Cardiac muscle cell (in vitro differentiated cells and primary cell): ENCODE data around the gene CDNF. TPM values are rescaled to one million over a fixed set of nuclear protein-coding genes. Genes with fewer than 3 reads are reported as not detected.

Experiments used
- DNase-seq, 2 donors: peaks; one replicate each; pipeline versions ENCODE4 v3.0.0 to v3.0.0-alpha.2; 2010 to 2017; ENCODE audit warnings: low read depth in 1 of 2, low spot score in 1 of 2
- H3K27ac ChIP-seq: fragments of 200-600 bp; sonication (generic); 2 replicates; pipeline ENCODE4 v1.5.1; 2016
- H3K27me3 ChIP-seq: fragments of 200-600 bp; sonication (generic); 2 replicates; pipeline ENCODE4 v1.6.0; 2016; ENCODE audit warnings: control low read depth
- H3K36me3 ChIP-seq: fragments of 200-600 bp; sonication (generic); 2 replicates; pipeline ENCODE4 v1.5.1; 2016; ENCODE audit warnings: control low read depth
- H3K4me1 ChIP-seq: fragments of 200-600 bp; sonication (generic); 2 replicates; pipeline ENCODE4 v1.8.1; 2017; ENCODE audit warnings: low read depth, mild to moderate bottlenecking, mixed run types
- H3K4me3 ChIP-seq: fragments of 200-600 bp; sonication (generic); 2 replicates; pipeline ENCODE4 v1.5.1; 2016; ENCODE audit warnings: mild to moderate bottlenecking
- H3K9me3 ChIP-seq: fragments of 200-600 bp; sonication (generic); 2 replicates; pipeline ENCODE4 v1.5.1; 2017; ENCODE audit warnings: low read depth, mild to moderate bottlenecking, control low read depth
- CTCF ChIP-seq: IDR thresholded peaks from 2 replicates; pipeline ENCODE4 v1.5.1; 2012; ENCODE audit warnings: low read depth, mild to moderate bottlenecking, low read length
- polyA plus RNA-seq: library from polyadenylated mRNA; unstranded; fragments of >200 nt; fragmentation: Nextera tagmentation; extraction: Ambion mirVana; gene quantifications from 2 replicates; pipeline ENCODE4 v1.2.1, GENCODE V29; 2016
- total RNA-seq: library from RNA; depleted of rRNA; stranded (reverse); fragments of >200 nt; gene quantifications from 2 replicates; pipeline ENCODE4 v1.2.3, GENCODE V29; 2016

CDNF gene
- total and polyA plus RNA-seq, 2 experiments from 2014 or later = 1.4 to 4.1 TPM

GRCh38 chr10:14782691-14783363, 55.0 kb downstream of the CDNF start:
- no peaks in the 10 kb centered on the region for H3K36me3 ChIP-seq
- no peaks in the 10 kb centered on the region for H3K4me1 ChIP-seq
- TF ChIP-seq CTCF = no peak
- peak in 1 of 2 donors; percentile 47 for DNase-seq
- H3K27me3 ChIP-seq = no peaks in the 10 kb centered on the region
- H3K4me3 ChIP-seq = no peak overlapping the region
- no peaks in the 10 kb centered on the region for H3K9me3 ChIP-seq
- H3K27ac ChIP-seq = no peak overlapping the region

GRCh38 chr10:14781763-14782162, 56.1 kb downstream of the CDNF start:
- no peaks in the 10 kb centered on the region for H3K4me1 ChIP-seq
- no peaks in the 10 kb centered on the region for H3K27me3 ChIP-seq
- no peaks in the 10 kb centered on the region for H3K36me3 ChIP-seq
- DNase-seq = no peak
- H3K27ac ChIP-seq = no peak overlapping the region
- no peaks in the 10 kb centered on the region for H3K9me3 ChIP-seq
- TF ChIP-seq CTCF = no peak
- no peak overlapping the region for H3K4me3 ChIP-seq

GRCh38 chr10:14779001-14779651, 58.7 kb downstream of the CDNF start:
- Histone ChIP-seq H3K36me3 (no peaks in the 10 kb centered on the region), H3K9me3 (no peaks in the 10 kb centered on the region), H3K27ac (no peak overlapping the region), H3K4me1 (no peaks in the 10 kb centered on the region), H3K27me3 (no peaks in the 10 kb centered on the region), H3K4me3 (no peak overlapping the region)
- no peak for TF ChIP-seq CTCF
- DNase-seq = peak in 1 of 2 donors; percentile 14

GRCh38 chr10:14776546-14776945, 61.3 kb downstream of the CDNF start:
- H3K9me3 ChIP-seq = no peaks in the 10 kb centered on the region
- H3K4me1 ChIP-seq = no peaks in the 10 kb centered on the region
- TF ChIP-seq CTCF = no peak
- no peak overlapping the region for H3K4me3 ChIP-seq
- no peak for DNase-seq
- H3K36me3 ChIP-seq = no peaks in the 10 kb centered on the region
- H3K27ac ChIP-seq = no peak overlapping the region
- no peaks in the 10 kb centered on the region for H3K27me3 ChIP-seq

GRCh38 chr10:14775656-14776055, 62.2 kb downstream of the CDNF start:
- H3K4me3 ChIP-seq = no peak overlapping the region
- H3K36me3 ChIP-seq = no peaks in the 10 kb centered on the region
- no peak for TF ChIP-seq CTCF
- H3K27me3 ChIP-seq = no peaks in the 10 kb centered on the region
- H3K4me1 ChIP-seq = no peaks in the 10 kb centered on the region
- DNase-seq = no peak
- no peak overlapping the region for H3K27ac ChIP-seq
- no peaks in the 10 kb centered on the region for H3K9me3 ChIP-seq
